GM19043 (cell line): ENCODE measurements around the gene BCAS1.

Experiments
- ATAC-seq: cut with Tn5 transposase; IDR thresholded peaks from one replicate; pipeline ENCODE4 v1.9.1; 2021; ENCODE audit warnings: low read depth; ENCODE audit not compliant: unreplicated experiment

The BCAS1 gene

GRCh38 chr20:54103067-54103761, 32.8 kb upstream of the BCAS1 start:
- peak; percentile 74 for ATAC-seq

- ATAC-seq, result no peak
Measured at GRCh38 chr20:54102543-54102942, 32.1 kb upstream of the BCAS1 start.

- no peak for ATAC-seq
Measured at GRCh38 chr20:54100563-54100962, 30.2 kb upstream of the BCAS1 start.

- no peak for ATAC-seq
Measured at GRCh38 chr20:54099894-54100293, 29.5 kb upstream of the BCAS1 start.

- ATAC-seq, result no peak
Measured at GRCh38 chr20:54098047-54098446, 27.7 kb upstream of the BCAS1 start.

GRCh38 chr20:54097236-54097529, 26.8 kb upstream of the BCAS1 start:
- no peak for ATAC-seq

- ATAC-seq, result no peak
Measured at GRCh38 chr20:54095824-54096223, 25.4 kb upstream of the BCAS1 start.

GRCh38 chr20:54094268-54094580, 23.8 kb upstream of the BCAS1 start:
- ATAC-seq, result no peak

- ATAC-seq, result no peak
Measured at GRCh38 chr20:54093423-54094267, 23.3 kb upstream of the BCAS1 start.

- ATAC-seq, result no peak
Measured at GRCh38 chr20:54092021-54092420, 21.6 kb upstream of the BCAS1 start.

GRCh38 chr20:54091120-54091480, 20.7 kb upstream of the BCAS1 start:
- ATAC-seq, result no peak

- no peak for ATAC-seq
Measured at GRCh38 chr20:54090230-54091119, 20.1 kb upstream of the BCAS1 start.

GRCh38 chr20:54088430-54088829, 18.0 kb upstream of the BCAS1 start:
- no peak for ATAC-seq

GRCh38 chr20:54086507-54087039, 16.2 kb upstream of the BCAS1 start:
- no peak for ATAC-seq

GRCh38 chr20:54085910-54086309, 15.5 kb upstream of the BCAS1 start:
- no peak for ATAC-seq

GRCh38 chr20:54085425-54085824, 15.0 kb upstream of the BCAS1 start:
- no peak for ATAC-seq

GRCh38 chr20:54084727-54085388, 14.5 kb upstream of the BCAS1 start:
- ATAC-seq, result no peak

GRCh38 chr20:54084193-54084592, 13.8 kb upstream of the BCAS1 start:
- no peak for ATAC-seq

GRCh38 chr20:54083459-54083858, 13.1 kb upstream of the BCAS1 start:
- ATAC-seq, result peak; percentile 63

- no peak for ATAC-seq
Measured at GRCh38 chr20:54082100-54082499, 11.7 kb upstream of the BCAS1 start.

GRCh38 chr20:54079652-54080051, 9.3 kb upstream of the BCAS1 start:
- ATAC-seq, result no peak
